Measurements from ENCODE around the gene ASIC1.
"Not testable (repeated sequence)": the region's sequence is repeated elsewhere in the genome, so short reads cannot be mapped to it uniquely, and the experiment has no call there.

The ASIC1 gene

DNA sequence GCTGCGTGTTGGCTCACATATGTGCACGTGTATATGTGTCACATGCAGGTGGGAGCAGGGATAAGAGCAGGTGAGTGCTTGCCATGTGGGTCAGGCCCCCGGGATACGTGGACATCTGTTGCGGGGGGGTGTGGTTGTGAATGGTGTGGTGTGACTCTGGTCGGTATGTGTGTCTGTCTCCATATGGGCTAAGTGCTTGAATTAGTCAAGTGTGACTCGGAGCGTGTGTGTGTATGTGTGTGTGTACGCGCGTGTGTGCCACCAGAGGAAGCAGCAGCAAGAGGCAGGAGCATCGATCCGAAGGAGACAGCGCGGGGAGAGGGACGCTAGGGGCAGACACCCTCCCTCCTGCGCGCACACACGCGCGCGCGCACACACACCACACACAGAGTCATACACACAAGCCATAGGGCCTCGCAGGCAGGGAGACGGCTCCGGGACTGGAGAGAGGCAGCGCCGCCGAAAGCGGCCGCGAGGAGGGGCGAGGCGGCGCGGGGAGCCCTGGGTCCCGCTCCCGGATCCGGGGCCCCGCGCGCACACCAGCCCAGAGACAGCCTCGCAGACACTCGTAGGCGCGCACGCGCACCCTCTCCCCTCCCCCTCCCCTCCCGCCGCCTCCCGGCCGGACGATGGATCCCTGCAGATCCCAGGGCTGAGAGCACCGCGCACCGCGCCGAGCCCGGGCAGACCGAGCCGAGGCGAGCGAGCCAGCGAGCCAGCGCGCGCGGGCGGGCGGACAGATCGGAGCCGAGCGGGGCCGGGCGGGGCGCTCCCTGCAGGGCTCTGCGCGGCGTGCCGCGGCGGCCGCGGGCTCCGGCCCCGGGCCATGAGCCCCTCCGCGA lies at the start of gene ASIC1:
TSS of gene ASIC1 (plus strand) at position 597 of the 842 bp plus-strand sequence. CDS start 1,171 bp downstream, outside the sequence.
- DNase-seq = peak; percentile 56

DNA sequence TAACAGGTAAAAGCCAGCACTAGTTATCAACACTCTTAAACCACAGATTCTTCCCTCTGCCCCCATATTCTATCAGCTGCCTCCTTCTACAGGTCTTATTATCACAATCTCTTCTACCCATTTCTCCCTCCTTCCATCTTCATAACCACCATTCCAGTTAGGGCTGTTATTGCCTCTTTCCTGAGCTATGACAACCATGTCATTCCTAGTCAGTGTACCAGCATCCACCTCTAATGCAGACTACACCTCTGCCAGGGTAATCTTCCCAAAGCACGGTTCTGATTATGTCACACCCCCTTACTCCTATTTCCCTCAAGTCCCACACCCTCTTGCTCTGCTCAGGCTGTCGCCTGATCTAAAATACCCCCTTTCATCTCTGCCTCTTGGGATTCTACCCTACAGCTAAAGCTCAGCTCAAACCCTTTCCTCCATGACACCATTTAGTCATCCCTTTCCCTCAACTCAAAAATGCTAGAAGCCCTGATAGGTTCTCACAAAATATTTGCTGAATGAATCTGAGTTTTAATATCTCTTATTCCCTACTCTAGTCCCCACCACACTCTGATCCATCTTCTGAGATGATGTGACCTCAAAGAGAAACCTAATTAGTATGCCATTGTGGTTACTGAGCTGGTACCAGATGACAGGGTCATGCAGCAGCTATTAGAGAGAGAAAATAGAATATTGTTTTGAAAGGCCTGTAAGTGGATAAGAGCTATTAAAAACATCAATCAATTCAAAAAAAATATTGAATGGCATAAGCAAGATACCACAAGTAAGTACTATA lies 43.8 kb upstream of the ASIC1 start:
- DNase-seq = no peak

DNA sequence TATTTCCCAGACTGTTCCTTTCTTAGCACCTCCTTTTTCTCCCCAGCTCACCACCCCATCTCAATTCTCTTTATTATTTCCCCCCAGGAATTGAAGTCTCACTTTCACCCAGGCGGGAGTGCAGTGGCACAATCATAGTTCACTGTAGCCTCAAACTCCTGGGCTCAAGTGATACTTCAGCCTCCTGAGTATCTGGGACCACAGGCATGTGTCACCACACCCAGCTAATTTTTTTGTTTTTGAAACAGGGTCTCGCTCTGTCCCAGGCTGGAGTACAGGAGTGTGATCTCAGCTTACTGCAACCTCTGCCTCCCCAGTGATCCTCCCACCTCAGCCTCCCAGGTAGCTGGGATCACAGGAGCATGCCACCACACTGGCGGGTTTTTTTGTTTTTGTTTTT lies 43.1 kb upstream of the ASIC1 start:
- DNase-seq = no peak

DNA sequence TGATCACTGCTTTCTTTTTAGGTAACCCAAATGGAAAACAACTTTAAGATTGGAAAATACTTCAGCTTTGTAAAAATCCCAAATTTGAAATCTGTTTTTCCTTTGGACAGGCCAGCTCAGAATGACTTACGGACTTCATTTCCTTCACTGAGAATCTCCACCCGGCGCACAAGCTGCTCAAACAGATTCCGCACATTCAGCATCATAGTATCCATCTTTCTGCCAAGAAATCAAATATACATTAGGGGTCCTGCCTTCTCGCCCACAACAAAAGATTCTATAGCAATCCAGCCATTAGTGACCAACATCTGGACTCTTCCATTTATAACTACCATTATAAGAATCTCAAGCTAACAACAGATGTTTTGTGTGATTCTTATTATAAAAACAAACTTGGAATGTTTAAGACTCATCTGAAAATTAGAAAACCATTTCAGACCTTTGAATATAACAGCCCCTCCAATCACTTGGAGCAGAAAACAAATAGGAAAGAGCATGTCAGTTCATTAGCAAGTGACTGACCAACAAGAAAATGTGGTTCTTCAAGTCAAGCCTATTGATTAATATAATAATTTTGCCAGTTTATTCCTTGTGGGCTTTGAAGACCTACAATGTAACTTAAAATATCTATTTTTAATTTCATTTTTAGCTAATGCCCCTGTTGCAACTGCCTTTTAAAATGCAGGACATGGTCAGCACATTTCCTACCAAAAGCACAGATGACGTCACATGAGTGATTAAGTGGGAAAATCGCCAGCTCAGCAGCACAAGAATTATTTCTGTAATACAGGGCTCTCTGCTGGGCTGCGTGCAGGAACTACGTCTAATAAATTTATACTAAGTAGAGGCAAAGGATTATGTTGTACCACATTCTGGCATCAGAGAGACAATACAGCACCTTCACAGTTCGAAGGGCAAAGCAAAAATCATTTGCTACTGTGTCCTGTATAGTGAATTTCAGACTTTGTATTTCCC lies 40.6 kb upstream of the ASIC1 start:
- no peak for DNase-seq

DNA sequence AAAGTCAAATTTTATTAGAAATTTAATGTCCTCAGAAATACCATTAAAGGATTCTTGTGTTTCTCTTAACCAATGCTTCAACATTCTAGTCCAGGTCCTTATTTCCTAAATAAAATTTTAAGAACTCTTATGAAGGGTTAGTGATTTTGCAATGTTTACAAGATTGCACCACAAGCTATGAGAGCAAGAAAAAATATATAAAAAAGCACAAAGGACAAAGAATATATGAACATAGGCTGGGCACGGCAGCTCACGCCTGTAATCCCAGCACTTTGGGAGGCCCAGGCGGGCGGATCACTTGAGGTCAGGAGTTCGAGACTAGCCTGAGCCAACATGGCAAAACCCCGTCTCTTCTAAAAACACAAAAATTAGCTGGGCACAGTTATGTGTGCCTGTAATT lies 39.8 kb upstream of the ASIC1 start:
- no peak for DNase-seq

DNA sequence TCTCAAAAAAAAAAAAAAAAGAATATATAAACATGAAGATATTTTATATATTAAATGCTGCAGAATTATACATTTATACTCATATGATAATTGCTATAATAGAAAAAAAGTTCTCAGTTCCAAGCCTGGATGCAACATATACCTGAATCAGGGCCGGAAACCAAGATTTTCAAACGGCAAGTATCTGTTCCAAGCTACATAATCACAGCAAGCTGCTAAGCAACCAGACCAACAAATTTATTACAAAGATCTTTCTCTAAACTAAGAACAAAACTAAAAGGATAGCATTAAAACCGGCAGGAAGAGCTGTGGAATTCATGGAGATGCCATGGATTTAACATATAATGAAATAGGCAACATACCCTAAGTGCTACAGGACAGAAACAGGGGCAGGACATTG lies 39.2 kb upstream of the ASIC1 start:
- DNase-seq = no peak

DNA sequence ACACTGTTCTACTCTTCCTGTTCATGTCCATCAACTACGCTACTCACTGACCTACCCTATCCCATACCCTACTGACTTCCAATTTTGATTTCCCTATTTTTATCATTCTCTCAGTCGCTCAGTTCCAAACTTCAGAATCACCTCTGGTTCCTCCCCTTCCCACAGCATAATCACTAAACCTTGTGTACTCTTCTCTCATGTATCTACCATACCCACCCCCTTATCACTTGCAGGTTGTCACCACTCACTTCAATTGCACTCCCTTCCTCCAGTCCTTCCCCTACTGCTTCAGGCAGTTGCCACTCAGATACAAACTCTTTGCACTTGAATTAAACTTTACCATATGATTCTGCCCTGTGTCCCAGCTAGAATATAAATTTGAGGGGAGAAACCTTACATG lies 38.4 kb upstream of the ASIC1 start:
- DNase-seq = no peak

DNA sequence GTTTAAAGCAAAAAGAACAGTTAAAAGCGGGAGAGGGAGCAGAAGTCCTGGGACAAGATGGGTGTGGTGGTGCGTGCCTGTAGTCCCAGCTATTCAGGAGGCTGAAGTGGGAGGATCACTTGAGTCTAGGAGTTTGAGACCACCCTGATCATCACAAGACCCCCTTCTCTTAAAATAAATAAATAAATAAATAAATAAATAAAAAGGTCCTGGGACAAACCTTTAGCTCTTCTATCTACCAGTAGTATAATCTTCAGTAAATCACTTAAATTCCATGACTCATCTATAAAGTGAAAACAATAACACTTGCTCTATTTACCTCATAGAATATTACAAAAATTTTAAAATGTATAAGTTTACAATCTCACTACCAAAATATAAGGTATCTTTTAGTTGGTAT lies 37.9 kb upstream of the ASIC1 start:
- DNase-seq = no peak

DNA sequence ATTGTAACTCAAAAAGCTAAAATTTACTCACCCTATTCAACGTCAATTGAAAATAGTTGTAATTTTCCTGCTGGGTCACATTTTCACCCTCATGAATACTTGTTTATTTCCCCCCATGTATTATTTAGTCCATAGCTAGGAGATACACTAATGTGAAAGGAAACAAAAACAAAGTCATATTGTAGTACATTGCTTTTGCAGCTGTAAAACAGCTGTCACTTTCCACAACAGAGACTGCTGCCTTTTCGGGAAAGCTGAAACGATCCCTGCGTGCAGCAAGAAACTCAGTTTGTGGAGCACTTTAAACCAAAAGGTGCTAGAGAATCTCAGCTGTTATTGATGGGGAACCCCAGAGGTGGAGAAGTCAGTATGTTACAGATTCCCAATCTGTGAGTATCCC lies 36.4 kb upstream of the ASIC1 start:
- DNase-seq = no peak

DNA sequence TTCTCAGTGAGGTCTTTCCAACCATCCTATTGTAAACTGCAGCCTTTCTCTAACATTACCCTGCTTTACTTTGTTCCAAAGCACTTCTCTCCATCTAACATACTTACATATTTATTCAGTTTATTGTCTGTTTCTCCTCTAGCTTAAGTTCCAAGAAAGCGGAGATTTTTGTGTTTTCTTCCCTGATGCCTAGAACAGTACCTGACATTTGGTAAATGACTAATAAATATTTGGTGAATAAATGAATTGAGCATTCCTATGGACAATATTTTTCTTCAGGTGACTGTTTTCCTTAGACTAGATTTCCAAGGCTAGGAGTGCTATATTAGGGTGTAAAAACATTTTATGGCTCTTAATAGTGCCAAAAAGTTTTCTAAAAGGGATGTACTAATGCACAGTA lies 34.5 kb upstream of the ASIC1 start:
- DNase-seq = no peak

DNA sequence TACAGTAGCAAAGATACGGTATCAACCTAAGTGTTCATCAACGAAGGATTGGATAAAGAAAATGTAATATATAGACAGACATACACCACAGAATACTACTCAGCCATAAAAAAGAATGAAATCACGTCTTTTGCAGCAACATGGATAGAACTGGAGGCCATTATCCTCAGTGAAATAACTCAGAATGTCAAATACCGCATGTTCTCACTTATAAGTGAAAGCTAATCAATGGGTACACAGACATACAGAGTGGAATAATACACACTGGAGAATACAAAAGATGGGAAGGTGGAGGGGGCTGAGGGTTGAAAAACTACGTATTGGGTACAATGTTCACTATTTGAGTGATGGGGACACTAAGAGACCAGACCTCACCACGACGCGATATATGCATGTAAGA lies 33.2 kb upstream of the ASIC1 start:
- DNase-seq = no peak

DNA sequence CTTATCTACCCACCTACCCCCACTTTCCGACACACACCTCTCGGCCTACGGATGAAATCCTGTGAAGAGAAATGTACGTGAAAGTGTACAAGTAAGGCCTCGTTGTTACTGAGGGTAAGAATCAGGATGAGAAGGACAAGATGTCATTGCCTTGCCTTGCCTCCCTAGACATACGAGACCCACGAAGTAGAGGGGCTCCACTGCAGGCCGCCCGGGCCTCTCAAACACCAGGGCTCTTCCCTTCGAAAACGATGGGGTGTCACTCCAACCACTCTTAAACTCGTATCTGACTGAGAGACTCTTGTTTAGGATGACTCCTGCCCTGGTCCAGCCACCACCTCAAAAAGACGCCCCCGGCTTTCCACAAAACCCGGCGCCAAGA lies 32.6 kb upstream of the ASIC1 start:
- DNase-seq = no peak

DNA sequence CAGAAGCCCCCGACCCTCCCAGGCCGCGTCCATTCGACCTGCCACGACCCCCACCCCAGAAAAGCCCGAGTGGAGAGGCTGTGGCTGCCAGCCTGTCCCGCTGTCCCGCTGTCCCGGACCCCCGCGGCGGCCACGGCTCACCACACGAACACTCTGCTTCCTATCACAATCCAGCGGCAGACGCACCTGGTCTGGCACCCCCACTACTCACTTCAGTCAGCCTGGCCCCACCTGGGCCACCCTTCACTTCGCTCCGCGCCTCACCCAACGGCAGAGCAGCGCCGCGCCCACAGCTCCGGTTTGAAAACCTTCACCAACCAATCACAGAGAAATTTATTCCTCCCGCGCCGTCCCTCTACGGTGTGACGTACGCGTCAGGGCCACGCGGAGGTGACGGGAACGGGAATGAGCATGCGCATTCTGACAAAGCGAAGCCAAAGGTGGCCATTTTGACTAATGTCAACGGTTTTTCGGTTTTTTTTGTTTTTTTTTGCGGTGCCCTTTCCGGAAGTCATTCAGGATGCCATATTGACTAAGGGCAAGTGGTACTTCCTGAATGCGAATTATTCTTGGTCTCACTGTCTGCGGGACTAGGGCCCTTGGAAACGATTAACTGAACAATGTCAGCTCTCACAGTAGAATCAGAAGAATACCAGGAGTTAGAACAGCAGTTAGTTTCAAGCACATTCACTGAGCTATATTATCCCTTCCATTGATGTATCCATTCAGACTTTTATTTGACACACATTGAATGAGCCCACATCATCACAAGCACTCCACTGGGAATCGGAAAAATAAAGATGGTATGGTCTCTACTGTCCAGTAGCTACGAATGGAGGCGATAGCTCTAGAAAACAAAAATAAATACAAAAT lies 32.0 kb upstream of the ASIC1 start, which contains the start of gene RACGAP1:
TSS of gene RACGAP1 (minus strand) at position 308 of the 873 bp plus-strand sequence. CDS start 8,779 bp downstream, outside the sequence.
- peak; percentile 97 for DNase-seq

DNA sequence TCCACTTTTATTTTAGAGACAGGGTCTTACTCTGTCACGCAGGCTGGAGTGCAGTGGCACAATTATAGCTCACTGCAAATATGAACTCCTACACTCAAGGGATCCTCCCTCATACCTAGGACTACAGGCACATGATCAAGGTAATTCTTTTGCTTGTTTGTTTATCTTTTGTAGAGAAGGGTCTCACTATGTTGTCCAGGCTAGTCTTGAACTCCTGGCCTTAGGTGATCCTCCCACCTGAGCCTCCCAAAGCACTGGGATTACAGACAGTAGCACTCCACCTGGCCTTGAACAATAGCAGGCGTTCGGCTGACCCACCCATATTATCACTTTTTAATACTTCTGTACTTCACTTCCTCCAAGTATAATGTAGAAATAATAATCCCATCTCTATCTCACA lies 30.7 kb upstream of the ASIC1 start:
- no peak for DNase-seq

DNA sequence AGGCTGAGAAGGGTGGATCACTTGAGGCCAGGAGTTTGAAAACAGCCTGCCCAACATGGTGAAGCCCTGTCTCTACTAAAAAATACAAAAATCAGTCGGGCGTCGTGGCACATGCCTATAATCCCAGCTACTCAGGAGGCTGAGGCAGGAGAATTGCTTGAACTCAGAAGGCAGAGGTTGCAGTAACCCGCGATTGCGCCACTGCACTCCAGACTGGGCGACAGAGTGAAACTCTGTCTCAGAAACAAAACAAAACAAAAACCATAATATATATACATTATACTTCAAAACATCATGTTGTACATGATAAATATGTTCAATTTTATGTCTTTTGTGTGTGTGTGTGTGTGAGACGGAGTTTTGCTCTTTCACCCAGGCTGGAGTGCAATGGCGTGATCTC lies 26.9 kb upstream of the ASIC1 start:
- not testable (repeated sequence) for DNase-seq

DNA sequence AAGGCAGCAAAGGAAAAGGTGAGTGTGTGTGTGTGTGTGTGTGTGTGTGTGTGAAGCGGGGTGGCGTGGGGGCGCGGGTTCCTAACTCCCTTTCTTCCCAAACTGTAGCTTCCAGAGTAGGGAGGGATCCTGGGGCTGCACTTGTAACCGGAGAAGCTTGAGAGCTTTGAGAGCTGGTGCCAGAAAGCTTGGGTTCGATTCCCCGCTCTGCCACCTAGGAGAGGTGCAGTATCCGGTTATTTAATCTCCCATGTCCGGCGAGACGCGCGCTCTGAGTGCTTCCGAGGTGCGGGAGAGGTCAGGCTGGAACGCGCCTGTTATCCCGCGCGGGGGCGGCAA lies 24.9 kb upstream of the ASIC1 start:
- no peak for DNase-seq

DNA sequence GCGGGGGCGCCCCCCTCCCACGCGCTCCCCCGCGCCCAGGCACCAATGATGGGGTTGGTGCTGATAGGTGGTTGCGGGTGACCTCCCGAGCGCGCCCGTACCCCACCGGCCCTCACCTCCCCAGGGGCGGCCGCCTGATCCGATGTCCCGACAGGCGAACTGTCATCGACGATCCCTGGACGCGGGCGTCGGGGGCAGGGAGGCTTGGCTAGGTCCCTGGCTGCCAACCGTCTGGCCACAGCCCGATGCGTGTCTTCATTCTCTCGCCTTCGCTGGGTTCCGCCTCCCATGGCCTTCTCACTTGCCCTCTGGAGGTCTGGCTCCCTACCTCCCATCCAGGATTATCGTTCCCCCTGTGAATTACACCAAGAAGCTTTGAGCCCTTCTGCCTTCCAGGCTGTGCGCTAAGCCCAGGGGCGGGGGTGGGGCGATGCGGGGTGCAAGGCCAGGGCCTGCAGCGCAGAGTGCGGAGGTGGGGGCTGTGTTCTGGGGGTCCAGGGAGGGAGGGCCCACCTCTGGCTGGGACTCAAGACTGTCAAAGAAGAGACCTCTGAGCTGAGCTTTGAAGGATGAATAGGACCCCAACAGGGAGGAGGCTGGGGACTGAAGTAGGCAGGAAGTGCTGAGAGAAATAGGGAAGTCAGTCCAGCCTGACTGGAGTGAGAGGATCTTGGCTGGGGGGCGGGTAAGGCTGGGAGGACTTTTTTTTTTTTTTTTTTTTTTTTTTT lies 24.4 kb upstream of the ASIC1 start:
- DNase-seq = no peak

DNA sequence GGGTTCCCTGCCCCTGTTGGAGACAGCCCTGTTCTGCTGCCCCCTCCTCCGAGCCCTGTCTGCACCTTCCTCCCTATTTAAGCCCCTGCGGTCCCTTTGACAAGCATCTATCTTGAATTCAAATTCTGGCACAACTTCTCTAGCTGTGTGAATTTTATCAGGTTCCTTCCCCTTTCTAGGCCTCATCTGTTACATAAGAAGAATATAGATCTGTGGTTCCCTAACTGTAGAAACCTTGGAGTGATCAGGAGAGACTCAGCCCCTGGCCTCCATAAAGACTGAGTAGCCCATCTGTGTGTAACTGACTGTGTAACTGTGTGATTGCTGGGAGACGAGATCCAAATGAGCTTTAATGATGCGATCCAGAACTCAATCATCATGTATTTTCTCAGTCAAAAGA lies 19.1 kb upstream of the ASIC1 start:
- no peak for DNase-seq

DNA sequence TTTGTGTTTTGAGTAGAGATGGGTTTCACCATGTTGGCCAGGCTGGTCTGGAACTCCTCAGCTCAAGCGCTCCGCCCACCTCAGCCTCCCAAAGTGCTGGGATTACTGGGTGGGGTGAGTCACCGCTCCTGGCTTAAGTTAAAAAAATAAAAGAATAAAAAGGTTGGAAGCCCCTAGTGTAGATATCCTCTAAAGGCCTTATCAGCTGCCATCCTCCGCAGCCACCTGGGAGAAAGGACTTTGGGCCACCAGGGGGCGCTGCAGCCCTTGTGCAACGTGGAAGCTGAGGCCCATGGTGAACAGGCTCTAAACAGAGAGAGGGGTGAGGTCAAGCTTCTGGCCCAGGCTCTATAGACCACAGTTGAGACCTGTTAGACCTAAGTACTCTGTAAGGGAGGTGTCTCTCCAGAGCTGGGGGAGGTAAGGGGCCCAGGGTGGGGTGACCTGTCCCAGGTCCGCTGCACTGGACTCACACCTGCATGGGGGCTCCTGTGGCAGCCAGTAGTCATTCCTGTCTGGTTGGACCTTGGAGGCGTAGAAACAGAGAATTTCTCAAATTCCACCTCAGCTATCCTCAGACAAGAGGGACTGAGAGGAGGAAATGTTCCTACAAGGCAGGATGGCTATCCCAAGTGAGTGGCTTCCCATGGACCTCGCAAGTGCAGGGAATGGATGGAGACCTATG lies 18.1 kb upstream of the ASIC1 start:
- DNase-seq = peak; percentile 87

DNA sequence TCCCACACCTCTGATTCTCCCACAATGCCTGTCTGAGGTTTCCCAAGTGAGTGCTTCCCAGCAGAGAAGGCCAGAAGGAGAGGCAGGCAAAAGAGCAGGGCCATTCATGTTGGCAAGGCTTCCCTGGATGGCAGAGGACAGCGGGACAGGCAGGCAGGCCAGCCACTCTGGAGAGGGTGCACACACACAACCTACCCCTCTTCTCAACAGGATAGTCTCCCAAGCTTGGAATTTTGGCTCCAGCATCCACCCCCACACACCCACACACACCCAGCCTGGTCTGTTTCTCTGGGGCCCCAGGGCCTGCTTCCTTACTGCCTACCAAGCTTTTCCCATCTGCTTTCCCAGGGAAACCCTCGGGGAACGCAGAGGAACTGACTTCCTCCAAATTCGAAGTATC lies 16.7 kb upstream of the ASIC1 start:
- no peak for DNase-seq
